ENCODE measurements around the gene MMS19.
"Not testable (repeated sequence)": the region's sequence is repeated elsewhere in the genome, so short reads cannot be mapped to it uniquely, and the experiment has no call there.

The MMS19 gene

DNA sequence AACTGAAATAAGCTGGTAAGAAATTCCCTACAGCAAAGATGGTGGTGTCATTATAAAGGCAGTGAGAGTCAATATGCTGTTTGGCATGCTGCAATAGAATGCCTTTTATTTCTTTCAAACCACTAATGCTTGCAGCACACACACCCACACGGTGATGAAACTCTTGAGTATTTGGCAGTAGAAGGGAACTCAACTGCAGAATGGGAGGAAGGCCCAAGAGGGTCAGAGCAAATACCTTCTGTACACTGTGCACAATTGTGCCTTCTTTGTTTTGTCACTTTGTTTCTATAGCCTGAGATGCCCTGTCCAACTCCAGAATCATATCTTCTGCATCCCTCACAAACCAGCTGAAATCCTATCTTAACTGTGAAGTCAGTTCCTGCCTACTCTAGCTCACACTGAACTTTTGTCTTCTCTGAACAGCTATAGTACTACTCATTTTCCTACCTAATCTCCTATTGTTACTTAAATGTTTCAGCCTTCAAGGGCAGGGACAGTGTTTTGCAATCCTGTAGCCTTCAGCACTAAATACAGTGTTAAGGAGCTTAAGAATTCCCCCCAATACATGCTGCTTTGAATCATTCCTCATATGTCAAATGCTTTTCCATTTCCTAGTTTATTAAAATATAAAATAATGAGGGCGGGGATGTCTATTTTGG lies 22.2 kb downstream of the MMS19 start:
- Histone ChIP-seq H3K27me3 (ENCODE audit: insufficient read depth, poor library complexity, severe bottlenecking) (no peaks in the 10 kb centered on the region), H3K4me3 (replicated peaks; ENCODE audit: insufficient read depth, low read length) (no peak overlapping the region), H3K27ac (replicated peaks) (peak overlapping the region; percentile 45)
- DNase-seq (ENCODE audit: low read depth in 1 of 2, low spot score in 1 of 2), result peak in 1 of 2 experiments; percentile 84
- TF ChIP-seq POLR2AphosphoS5 (IDR thresholded peaks at IDR 0.05; ENCODE audit: low read depth) (no peak), SPI1 (IDR thresholded peaks at IDR 0.05; ENCODE audit: borderline replicate concordance, low read depth) (peak; percentile 43; the same call in 1 of the 2 replicates)

GRCh38 chr10:97474918-97475317 lies 23.3 kb downstream of the MMS19 start:
- Histone ChIP-seq H3K27ac (replicated peaks) (peak overlapping the region; percentile 38; the same call in 1 of the 2 replicates), H3K4me3 (replicated peaks; ENCODE audit: insufficient read depth, low read length) (no peak overlapping the region), H3K27me3 (ENCODE audit: insufficient read depth, poor library complexity, severe bottlenecking) (no peaks in the 10 kb centered on the region)
- TF ChIP-seq, protein P1, sequence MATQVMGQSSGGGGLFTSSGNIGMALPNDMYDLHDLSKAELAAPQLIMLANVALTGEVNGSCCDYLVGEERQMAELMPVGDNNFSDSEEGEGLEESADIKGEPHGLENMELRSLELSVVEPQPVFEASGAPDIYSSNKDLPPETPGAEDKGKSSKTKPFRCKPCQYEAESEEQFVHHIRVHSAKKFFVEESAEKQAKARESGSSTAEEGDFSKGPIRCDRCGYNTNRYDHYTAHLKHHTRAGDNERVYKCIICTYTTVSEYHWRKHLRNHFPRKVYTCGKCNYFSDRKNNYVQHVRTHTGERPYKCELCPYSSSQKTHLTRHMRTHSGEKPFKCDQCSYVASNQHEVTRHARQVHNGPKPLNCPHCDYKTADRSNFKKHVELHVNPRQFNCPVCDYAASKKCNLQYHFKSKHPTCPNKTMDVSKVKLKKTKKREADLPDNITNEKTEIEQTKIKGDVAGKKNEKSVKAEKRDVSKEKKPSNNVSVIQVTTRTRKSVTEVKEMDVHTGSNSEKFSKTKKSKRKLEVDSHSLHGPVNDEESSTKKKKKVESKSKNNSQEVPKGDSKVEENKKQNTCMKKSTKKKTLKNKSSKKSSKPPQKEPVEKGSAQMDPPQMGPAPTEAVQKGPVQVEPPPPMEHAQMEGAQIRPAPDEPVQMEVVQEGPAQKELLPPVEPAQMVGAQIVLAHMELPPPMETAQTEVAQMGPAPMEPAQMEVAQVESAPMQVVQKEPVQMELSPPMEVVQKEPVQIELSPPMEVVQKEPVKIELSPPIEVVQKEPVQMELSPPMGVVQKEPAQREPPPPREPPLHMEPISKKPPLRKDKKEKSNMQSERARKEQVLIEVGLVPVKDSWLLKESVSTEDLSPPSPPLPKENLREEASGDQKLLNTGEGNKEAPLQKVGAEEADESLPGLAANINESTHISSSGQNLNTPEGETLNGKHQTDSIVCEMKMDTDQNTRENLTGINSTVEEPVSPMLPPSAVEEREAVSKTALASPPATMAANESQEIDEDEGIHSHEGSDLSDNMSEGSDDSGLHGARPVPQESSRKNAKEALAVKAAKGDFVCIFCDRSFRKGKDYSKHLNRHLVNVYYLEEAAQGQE (IDR thresholded peaks at IDR 0.05; ENCODE audit: insufficient replicate concordance, low read depth), result no peak
- TF ChIP-seq GABPA (IDR thresholded peaks at IDR 0.05; ENCODE audit: low read depth) (no peak), SPI1 (IDR thresholded peaks at IDR 0.05; ENCODE audit: borderline replicate concordance, low read depth) (no peak), POLR2AphosphoS5 (IDR thresholded peaks at IDR 0.05; ENCODE audit: low read depth) (no peak)
- TF ChIP-seq, protein P2, sequence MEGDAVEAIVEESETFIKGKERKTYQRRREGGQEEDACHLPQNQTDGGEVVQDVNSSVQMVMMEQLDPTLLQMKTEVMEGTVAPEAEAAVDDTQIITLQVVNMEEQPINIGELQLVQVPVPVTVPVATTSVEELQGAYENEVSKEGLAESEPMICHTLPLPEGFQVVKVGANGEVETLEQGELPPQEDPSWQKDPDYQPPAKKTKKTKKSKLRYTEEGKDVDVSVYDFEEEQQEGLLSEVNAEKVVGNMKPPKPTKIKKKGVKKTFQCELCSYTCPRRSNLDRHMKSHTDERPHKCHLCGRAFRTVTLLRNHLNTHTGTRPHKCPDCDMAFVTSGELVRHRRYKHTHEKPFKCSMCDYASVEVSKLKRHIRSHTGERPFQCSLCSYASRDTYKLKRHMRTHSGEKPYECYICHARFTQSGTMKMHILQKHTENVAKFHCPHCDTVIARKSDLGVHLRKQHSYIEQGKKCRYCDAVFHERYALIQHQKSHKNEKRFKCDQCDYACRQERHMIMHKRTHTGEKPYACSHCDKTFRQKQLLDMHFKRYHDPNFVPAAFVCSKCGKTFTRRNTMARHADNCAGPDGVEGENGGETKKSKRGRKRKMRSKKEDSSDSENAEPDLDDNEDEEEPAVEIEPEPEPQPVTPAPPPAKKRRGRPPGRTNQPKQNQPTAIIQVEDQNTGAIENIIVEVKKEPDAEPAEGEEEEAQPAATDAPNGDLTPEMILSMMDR (IDR thresholded peaks at IDR 0.05; ENCODE audit: insufficient read depth, low read length), result no peak
- no peak for DNase-seq (ENCODE audit: low read depth in 1 of 2, low spot score in 1 of 2)

DNA sequence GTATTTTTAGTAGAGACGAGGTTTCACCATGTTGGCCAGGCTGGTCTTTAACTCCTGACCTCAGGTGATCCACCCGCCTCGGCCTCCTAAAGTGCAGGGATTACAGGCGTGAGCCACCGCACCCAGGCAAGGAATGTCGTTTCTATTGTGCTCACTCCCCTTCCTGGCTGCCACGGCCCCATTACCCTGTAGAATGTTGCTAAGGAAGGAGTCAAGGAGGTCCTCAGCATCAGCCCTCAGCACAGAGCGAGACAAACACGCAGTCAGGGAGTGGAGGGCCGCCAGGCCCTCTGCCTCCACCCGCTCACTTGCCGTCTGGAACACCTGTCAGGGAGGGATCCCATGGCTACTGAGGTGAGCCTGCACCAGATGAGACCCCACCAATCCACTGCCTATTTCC lies 29.4 kb downstream of the MMS19 start:
- H3K4me3 ChIP-seq (replicated peaks; ENCODE audit: insufficient read depth, low read length); DNase-seq (ENCODE audit: low read depth in 1 of 2, low spot score in 1 of 2); H3K27me3 ChIP-seq (ENCODE audit: insufficient read depth, poor library complexity, severe bottlenecking); H3K27ac ChIP-seq (replicated peaks): not testable (repeated sequence)

- no peak for DNase-seq (ENCODE audit: low read depth in 1 of 2, low spot score in 1 of 2)
- Histone ChIP-seq H3K27ac (replicated peaks) (no peak overlapping the region), H3K4me3 (replicated peaks; ENCODE audit: insufficient read depth, low read length) (no peak overlapping the region), H3K27me3 (ENCODE audit: insufficient read depth, poor library complexity, severe bottlenecking) (no peaks in the 10 kb centered on the region)
- TF ChIP-seq SPI1 (IDR thresholded peaks at IDR 0.05; ENCODE audit: borderline replicate concordance, low read depth) (no peak), POLR2AphosphoS5 (IDR thresholded peaks at IDR 0.05; ENCODE audit: low read depth) (no peak), GABPA (IDR thresholded peaks at IDR 0.05; ENCODE audit: low read depth) (no peak)
- TF ChIP-seq, protein P1 (IDR thresholded peaks at IDR 0.05; ENCODE audit: insufficient replicate concordance, low read depth), result no peak
- TF ChIP-seq, protein P2 (IDR thresholded peaks at IDR 0.05; ENCODE audit: insufficient read depth, low read length), result no peak
These were observed 30.1 kb downstream of the MMS19 start for GRCh38 chr10:97468162-97468561.

GRCh38 chr10:97466755-97467154 lies 31.5 kb downstream of the MMS19 start:
- TF ChIP-seq POLR2AphosphoS5 (IDR thresholded peaks at IDR 0.05; ENCODE audit: low read depth) (no peak), GABPA (IDR thresholded peaks at IDR 0.05; ENCODE audit: low read depth) (no peak), SPI1 (IDR thresholded peaks at IDR 0.05; ENCODE audit: borderline replicate concordance, low read depth) (no peak)
- TF ChIP-seq, protein P2 (IDR thresholded peaks at IDR 0.05; ENCODE audit: insufficient read depth, low read length), result no peak
- TF ChIP-seq, protein P1 (IDR thresholded peaks at IDR 0.05; ENCODE audit: insufficient replicate concordance, low read depth), result no peak
- H3K27me3 ChIP-seq (ENCODE audit: insufficient read depth, poor library complexity, severe bottlenecking), result no peaks in the 10 kb centered on the region
- no peak for DNase-seq (ENCODE audit: low read depth in 1 of 2, low spot score in 1 of 2)
- no peak overlapping the region for H3K4me3 ChIP-seq (replicated peaks; ENCODE audit: insufficient read depth, low read length)
- no peak overlapping the region for H3K27ac ChIP-seq (replicated peaks)
